Stimulated activated CD8-positive, alpha-beta memory T cell treated with anti-CD3 and anti-CD28 coated beads, Interleukin-7, amount 100 ng/mL, for 4 hours (primary cell): ENCODE data around the gene PCP4L1.
A peak's percentile ranks its signal among the peaks of the same experiment; 100 is the strongest.

Experiments used
- DNase-seq, 2 donors: peaks; one replicate each; pipeline ENCODE4 v3.0.0-alpha.2; 2020; ENCODE audit warnings: low read depth in 2 of 2

PCP4L1 gene

GRCh38 chr1:161266836-161267235 lies 8.3 kb downstream of the PCP4L1 start:
- DNase-seq, result no peak

GRCh38 chr1:161267321-161267720 lies 8.8 kb downstream of the PCP4L1 start:
- DNase-seq, result no peak

GRCh38 chr1:161273402-161273801 lies 14.9 kb downstream of the PCP4L1 start:
- no peak for DNase-seq

GRCh38 chr1:161274874-161275273 lies 16.3 kb downstream of the PCP4L1 start:
- DNase-seq, result no peak

GRCh38 chr1:161282991-161283390 lies 24.4 kb downstream of the PCP4L1 start:
- no peak for DNase-seq

GRCh38 chr1:161285113-161285512 lies 26.6 kb downstream of the PCP4L1 start:
- no peak for DNase-seq

GRCh38 chr1:161285521-161285920 lies 27.0 kb downstream of the PCP4L1 start:
- DNase-seq, result no peak

- no peak for DNase-seq
These were observed 29.0 kb downstream of the PCP4L1 start for GRCh38 chr1:161287482-161288054.

- DNase-seq, result no peak
These were observed 32.2 kb downstream of the PCP4L1 start for GRCh38 chr1:161290779-161291178.

GRCh38 chr1:161297415-161297814 lies 38.9 kb downstream of the PCP4L1 start:
- DNase-seq, result no peak

- DNase-seq, result no peak
These were observed 39.6 kb downstream of the PCP4L1 start for GRCh38 chr1:161298116-161298515.

GRCh38 chr1:161299347-161299746 lies 40.8 kb downstream of the PCP4L1 start:
- DNase-seq, result no peak

GRCh38 chr1:161300478-161300877 lies 41.9 kb downstream of the PCP4L1 start:
- DNase-seq, result no peak

- DNase-seq, result no peak
These were observed 46.7 kb downstream of the PCP4L1 start for GRCh38 chr1:161304927-161305866.

- peak; percentile 71 to 76 for DNase-seq
These were observed 47.4 kb downstream of the PCP4L1 start for GRCh38 chr1:161305867-161306519.

- DNase-seq, result no peak
These were observed 48.8 kb downstream of the PCP4L1 start for GRCh38 chr1:161307230-161307768.

- no peak for DNase-seq
These were observed 49.5 kb downstream of the PCP4L1 start for GRCh38 chr1:161307892-161308638.

- DNase-seq, result no peak
These were observed 51.3 kb downstream of the PCP4L1 start, which contains the start of gene MPZ for GRCh38 chr1:161309868-161310267. TSS of gene MPZ (minus strand) at chr1:161309968. CDS start at chr1:161309905, 63 bp downstream.

- no peak for DNase-seq
These were observed 53.1 kb downstream of the PCP4L1 start for GRCh38 chr1:161311595-161312181.

GRCh38 chr1:161313554-161314200 lies 55.1 kb downstream of the PCP4L1 start:
- no peak for DNase-seq
